ENCODE data around the gene NOC2L. TPM values are rescaled to one million over a fixed set of nuclear protein-coding genes. Genes with fewer than 3 reads are reported as not detected.

The NOC2L gene
- total RNA-seq, 1 experiment from 2014 or later = 68.1 TPM

DNA sequence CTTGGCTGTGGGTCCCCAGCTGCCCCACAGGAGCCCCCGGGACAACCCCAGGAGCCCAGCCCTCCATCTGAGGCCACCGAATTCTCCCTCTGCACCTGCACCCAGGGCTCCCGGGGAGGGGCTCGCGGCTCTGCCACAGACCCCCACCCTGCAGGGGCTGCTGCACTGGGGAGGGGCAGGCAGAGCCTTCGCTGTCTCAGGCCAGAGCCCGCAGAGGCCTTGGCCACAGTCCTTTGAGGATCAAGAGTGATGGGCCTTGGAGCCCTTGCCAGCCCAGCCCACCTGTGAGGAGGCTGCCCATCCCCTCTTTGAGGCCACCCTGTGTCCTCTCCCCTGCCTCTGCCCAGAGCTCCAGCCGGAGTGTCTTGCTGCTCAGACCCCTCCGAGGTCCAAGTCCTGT, 16.3 kb upstream of the NOC2L start:
- no peak for DNase-seq (ENCODE audit: low read depth)

DNA sequence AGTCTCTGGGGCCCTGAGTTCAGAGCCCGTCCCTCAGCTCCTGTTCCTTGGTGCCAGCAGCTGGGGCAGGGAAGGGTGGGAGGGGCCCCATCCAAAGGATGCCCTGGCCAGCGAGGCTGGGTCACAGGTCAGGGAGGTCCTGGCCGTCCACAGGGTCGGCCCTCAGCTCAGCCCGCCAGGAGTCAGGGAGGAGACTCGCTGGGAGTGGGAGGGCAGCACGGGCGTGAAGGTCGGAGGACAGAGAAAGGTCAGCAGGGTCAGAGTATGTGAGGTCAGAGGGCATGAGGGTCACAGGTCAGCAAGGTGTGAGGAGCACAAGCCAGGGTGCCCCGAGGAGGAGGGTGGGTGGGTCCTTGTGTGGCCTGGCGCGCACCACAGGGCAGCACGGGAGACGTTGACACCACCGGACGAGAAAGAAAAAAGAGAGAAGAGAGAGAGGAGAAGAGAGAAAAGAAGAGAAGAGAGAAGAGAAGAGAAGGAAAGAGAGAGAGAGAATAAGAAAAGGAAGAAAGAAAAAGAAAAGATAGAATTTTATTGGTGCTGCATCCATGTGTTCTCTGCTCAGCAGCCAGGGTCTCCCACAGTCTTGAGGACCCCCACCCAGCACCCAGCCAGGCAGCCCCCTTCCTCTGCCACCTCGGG, 15.8 kb upstream of the NOC2L start:
- DNase-seq (ENCODE audit: low read depth) = no peak

DNA sequence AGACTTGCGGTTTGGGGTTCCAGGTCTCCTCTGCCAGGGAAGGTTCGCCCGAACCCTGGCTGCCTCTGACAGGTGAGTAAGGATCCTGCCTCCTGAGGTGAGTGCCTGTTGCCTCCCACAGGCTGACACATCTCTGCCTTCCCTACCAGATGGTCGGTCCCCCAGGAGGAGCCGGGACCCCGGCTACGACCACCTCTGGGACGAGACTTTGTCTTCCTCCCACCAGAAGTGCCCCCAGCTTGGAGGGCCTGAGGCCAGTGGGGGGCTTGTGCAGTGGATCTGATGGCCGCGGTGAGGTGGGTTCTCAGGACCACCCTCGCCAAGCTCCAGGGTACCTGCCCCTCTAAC, 15.2 kb upstream of the NOC2L start:
- DNase-seq (ENCODE audit: low read depth) = no peak

DNA sequence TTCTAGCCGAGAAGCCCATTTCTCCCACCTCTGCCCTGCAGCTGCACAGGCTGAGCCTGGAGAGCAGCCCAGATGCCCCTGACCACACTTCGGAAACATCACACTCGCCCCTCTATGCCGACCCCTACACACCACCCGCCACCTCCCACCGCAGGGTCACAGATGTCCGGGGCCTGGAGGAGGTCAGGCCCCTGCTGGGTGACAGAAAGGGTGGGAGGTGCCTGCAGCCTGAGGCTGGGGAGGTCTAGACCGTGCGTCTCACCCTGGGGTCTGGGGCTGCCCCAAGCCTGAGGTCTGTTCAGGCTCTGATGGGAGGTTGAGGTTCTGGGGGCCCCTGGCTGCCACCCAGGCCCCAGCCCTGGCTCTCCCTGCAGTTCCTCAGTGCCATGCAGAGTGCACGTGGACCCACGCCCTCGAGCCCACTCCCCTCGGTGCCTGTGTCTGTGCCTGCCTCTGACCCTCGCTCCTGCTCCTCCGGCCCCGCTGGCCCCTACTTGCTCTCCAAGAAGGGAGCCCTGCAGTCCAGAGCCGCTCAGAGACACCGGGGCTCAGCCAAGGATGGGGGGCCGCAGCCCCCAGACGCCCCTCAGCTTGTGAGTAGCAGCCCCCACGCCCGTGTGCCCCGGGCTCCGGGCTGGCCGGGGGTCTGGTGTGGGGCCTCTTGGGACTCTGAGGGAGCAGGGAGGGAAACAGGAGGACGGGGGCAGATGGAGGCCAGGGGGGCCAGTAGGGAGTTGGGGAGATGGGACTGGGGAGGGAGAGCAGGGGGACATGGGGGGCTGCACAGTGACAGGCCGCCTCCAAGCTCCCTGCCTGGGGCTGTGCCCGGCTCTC, 14.6 kb upstream of the NOC2L start:
- DNase-seq (ENCODE audit: low read depth) = no peak

DNA sequence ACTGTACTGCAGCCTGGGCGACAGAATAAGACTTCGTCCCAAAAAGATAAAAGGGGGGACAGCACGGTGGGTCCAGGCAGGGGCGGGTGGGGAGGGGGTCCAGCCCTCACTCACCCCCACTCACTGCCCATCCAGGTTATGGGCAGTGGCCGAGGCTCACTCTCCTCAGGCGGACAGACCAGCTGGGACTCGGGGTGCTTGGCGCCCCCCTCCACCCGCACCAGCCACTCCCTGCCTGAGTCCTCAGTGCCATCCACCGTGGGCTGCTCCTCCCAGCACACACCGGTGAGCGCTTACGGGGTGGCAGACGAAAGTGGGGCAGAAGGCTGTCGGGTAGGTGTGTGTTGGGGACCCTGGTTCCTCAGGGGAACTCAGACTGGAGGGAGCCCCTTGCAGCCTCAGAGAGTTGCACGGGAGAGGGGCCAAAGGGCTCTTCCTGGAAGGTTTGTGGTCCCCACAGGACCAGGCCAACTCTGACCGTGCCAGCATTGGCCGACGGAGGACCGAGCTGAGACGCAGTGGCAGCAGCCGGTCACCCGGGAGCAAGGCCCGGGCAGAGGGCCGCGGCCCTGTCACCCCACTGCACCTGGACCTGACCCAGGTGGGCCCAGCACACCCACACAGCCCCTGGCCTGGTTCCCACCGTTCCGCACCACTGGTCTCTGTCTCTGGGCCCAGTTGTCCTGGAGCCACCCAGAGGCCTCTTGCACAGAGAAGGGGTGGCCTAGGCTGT, 13.8 kb upstream of the NOC2L start:
- no peak for DNase-seq (ENCODE audit: low read depth)

DNA sequence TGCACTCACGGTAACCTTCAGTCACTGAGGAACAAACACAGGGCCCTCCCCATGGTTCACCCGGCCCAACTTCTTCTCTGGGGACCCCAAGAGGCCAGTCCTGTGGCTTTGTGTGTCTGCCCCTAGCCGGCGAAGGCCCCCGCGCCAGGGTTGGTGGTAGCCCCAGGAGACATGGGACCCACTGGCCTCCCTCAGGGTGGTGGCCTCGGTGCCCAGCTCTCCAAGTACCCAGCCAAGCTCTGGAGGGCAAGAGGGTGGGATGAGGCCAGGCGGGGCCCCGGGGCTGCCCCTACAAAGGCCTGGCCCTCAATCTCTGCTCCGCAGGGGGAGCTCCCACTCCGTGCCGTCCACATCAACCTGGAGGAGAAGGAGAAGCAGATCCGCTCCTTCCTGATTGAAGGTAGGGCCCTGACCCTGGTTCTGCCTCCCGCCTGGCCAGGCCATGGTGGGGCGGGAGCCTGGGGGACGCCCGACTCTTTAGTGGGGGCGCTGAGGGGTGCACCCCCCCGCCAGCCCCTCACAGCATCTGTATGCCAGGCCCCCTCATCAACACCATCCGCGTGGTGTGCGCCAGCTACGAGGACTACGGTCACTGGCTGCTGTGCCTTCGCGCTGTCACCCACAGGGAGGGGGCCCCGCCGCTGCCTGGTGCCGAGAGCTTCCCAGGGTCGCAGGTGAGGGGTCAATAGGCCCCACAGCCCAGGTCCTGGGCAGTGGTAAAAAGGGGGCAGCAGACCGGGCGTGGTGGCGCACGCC, 12.9 kb upstream of the NOC2L start:
- no peak for DNase-seq (ENCODE audit: low read depth)

DNA sequence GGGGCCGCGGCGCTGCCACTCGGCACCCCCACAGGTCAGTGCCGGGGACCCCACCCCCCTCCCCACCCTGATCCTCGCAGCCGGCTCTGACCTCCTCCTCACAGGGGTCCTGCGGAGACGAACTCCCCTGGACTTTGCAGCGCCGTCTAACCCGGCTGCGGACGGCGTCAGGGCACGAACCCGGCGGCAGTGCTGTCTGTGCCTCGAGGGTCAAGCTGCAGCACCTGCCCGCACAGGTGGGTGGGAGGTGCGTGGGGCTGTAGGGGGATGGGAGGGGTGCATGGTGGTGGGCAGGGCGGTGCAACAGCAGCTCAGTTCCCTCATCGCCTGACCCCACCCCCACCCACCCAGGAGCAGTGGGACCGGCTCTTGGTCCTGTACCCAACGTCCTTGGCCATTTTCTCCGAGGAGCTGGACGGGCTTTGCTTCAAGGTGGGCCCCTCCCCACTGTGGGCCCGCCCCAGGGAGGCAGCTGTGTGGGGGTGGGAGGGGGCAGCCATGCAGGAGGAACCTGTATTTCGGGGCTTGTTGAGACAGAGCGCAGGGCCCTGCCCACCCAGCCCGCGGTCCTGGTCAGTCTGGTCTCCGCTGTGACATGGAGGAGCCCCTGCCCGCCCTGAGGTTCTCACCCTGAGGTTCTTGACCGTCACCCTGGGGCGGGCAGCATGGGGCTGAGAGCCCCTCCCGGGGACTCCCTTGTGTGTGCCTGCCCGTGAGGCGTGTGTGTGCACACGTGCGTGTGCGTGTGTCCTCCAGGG, 12.1 kb upstream of the NOC2L start:
- DNase-seq (ENCODE audit: low read depth) = no peak

DNA sequence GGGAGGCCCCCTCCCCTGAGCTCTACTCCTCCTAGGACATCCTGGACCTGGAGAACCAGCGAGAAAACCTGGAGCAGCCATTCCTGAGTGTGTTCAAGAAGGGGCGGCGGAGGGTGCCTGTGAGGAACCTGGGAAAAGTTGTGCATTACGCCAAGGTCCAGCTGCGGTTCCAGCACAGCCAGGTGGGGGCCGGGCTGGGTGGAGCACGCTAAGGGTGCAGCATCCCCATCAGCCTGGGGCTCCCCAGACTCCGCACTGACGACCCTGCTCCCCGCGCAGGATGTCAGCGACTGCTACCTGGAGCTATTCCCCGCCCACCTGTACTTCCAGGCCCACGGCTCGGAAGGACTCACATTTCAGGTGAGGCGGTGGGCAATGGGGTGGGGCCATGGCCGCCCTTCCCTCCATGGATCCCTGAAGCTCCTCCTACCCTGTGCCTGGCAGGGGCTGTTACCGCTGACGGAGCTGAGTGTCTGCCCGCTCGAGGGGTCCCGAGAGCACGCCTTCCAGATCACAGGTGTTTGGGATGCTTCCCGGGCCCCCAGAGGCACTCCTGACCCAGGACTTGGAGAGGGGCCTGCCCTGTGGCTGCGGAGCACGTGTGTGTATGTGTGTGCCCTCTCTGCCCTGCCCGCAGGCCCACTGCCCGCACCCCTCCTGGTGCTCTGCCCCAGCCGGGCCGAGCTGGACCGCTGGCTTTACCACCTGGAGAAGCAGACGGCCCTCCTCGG, 11.4 kb upstream of the NOC2L start:
- no peak for DNase-seq (ENCODE audit: low read depth)

DNA sequence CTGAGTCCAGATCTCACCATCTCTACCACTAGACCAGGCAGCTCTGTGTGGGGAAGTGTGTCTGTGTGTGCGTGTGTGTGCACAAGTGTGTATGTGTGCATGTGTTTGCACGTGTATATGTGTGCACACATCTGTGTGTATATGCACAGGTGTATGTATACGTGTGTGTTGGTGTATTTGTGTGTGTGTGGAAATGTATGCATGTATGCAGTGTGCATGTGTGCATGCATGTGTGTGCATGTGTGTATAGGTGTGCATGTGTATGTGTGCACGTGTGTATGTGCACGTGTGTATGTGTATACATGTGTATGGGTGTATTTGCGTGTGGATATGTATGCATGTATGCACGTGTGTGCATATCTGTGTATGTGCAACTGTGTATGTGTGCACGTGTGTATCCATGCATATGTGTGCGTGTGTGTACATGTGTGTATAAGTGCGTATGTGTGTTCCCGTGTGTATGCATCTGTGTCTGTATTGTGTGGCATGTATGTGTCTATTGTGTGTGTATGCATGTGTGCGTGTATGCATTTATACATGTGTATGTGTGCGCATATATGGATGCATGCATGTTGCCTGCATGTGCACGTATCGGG, 10.3 kb upstream of the NOC2L start:
- no peak for DNase-seq (ENCODE audit: low read depth)

DNA sequence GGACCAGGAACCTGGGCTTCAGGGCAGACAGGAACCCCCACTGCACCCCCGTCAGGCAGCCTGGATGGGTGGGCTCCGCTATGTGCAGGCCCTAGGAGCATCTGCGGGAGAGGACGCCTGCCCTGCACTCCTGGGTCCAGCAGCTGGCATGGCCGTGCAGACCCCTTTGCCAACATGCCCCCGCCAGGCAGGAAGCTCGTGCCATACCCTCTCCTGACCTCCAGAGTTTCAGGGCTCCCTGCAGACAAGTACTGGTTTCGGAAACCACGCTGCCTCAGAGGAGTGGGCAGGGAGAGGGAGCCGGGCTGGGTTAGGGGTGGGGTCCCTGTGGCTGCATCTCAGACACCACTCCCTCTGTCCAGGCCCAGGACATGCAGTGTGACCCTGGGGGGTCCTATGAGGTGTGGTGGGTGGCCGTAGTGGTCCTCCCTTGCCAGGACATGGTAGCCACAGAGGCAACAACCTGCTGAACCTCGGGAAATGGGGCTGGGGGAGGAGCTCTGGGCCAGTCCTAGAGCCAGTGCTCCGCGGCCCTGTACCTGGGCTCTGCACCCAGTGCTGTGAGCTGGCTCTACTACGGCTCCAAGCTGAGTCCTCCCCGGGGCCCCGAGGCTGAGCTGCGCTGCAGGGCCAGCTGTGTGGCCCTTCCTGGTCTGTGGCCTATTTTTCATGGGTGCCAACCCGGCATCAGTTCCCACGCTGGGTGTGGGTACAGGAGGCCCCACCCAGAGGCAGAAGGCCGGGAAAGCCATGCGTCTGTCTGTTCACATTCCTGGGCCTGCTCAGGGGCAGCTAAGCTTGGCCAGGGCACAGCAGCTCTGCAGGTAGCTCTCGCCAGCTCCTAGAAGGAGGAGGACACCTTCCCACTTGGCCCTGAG, 8.6 kb upstream of the NOC2L start:
- DNase-seq (ENCODE audit: low read depth) = no peak

DNA sequence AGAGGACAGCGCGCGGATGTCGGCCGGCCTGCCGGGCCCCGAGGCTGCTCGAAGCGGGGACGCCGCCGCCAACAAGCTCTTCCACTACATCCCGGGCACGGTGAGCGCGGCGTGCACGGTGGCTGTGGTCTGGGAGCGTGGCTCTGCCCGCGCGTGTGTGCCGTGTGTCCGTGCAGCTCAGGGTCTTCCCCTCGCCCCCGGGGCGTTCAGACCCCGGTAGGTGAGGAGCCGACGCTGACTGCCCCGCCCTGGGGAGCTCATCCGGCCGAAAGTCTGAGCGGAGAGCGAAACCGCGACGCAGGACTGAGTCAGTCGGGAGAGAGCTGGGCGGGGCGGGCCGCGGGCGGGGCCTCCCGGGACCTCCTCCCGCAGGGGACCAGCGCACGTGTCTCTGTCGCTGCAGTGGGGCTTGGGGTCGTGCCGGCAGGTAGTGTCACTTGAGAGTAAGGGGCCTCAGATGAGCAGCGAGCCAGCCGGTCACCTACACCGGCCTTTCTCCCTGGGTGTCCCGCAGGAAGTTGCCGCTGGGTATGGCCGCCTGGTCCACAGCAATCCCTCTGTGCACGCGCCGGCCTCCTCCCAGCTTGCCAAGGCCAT, 7.7 kb upstream of the NOC2L start:
- peak; percentile 70 for DNase-seq (ENCODE audit: low read depth)

DNA sequence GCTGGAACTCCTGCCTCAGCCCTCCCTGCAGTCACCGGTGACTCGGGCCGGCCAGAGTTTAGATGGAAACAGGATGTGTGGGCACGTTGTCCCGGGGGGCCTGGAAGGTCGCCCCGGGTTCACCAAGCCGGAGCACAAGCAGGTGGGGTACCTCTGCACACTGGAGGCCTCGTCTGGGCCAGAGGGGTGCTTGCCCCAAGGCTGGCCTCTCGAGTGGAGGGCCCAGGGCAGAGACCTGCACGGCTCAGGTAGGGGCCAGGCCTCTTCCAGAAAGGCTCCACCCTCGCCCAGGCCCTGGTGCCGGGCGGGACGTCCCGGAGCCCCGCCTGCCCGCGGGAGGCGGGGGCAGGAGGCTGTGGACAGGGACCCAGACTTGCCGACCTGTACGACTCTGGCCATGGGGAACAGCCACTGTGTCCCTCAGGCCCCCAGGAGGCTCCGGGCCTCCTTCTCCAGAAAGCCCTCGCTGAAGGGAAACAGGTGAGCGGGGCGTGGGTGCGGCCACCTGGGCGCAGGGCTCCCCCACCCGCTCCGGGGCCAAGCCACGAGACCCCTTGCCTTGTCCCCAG, 7.2 kb upstream of the NOC2L start, which contains the start of gene PLEKHN1:
TSS of gene PLEKHN1 (plus strand) at position 348 of the 569 bp plus-strand sequence. CDS start at position 398, 50 bp downstream.
- peak; percentile 64 for DNase-seq (ENCODE audit: low read depth)

DNA sequence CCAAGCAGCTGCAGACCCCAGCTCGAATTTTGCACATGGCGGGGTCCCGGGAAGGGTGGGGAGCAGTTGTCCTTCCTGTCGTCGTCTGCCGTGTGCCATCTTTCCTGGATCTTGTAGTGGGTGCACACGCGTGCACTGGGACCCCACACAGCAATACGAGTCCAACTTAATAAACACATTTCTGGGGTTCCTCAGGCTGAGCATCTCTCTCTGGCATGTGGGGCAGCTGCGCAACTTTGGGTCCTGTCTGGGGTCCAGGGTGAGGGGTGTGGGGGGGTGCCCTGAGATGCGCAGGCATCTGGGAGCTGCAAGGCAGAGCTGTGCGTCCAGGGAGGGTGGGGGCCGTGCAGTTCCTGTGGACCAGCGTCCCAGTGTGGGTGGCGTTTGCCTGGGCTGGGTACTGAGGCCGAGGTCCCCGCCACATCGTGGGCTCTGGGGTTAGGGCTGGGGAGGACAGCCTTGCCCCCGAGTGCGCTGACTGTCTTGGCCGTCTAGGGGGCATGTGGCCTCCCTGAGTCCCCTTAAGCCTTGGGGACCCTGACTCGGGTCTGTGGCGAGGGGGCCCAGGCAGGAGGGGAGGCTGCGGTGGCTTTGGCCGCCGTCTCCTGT, 6.6 kb upstream of the NOC2L start:
- DNase-seq (ENCODE audit: low read depth) = no peak

DNA sequence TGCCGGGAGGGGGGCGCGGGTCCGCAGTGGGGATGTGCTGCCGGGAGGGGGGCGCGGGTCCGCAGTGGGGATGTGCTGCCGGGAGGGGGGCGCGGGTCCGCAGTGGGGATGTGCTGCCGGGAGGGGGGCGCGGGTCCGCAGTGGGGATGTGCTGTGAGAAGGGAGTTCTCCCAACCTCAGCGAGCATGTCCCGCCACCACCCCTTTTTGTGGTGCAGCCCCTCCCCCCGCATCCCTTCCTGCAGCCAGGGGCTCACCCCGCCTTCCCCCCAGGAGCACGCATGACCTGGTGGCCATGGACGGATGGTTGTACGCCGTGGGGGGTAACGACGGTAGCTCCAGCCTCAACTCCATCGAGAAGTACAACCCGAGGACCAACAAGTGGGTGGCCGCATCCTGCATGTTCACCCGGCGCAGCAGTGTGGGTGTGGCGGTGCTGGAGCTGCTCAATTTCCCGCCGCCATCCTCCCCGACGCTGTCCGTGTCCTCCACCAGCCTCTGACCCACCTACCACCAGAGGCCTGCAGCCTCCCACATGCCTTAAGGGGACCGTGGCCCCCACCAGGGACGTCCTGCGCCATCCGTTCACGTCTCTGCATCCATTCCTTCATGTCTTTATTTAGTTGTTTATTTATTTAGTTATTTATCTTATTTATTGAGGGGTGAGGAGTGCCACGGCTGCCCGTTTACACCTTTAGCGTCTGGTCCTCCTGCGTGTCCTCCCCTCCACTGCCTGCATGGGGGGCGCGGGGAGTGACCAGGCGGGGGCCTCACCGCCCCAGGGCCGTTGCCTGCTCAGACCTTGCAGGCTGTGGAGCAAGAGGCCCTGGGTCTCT, 5.9 kb upstream of the NOC2L start:
- no peak for DNase-seq (ENCODE audit: low read depth)

DNA sequence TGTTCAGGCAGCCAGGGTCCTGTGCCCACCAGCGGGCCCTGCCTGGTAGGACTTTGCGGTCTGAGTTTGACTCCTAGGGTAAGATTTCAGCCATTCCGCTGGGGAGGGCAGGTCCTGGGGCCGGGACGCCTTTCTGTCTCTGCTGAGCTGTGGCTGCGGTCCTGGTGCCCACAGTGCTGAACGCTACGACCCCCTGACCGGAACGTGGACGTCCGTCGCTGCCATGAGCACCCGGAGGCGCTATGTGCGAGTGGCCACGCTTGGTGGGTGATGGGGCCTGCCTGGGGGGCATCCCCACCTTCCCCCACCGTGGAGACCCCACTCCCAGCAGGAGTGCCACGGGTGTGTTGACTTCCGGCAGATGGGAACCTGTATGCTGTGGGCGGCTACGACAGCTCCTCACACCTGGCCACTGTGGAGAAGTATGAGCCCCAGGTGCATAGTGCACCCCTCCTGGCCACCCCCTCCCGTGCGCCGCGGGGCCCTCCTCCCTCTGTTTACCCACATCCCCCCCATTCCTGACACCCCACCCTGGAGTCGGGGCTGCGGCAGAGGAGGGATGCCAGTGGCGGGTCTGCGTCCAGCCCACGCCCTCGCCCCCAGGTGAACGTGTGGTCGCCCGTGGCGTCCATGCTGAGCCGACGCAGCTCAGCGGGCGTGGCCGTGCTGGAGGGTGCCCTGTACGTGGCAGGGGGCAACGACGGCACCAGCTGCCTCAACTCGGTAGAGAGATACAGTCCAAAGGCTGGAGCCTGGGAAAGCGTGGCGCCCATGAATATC, 4.9 kb upstream of the NOC2L start:
- no peak for DNase-seq (ENCODE audit: low read depth)

DNA sequence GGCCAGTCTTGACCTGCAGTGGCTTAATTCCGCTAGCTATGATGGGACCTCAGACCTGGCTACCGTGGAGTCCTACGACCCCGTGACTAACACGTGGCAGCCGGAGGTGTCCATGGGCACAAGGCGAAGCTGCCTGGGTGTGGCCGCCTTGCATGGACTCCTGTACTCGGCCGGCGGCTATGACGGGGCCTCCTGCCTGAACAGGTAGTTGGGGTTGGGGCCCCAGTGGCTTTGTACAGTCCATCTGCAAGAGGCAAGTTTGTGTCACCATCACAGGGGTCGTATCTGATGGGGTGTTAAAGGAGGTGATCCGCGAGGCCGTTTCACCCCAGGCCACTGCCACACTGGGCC, 4.2 kb upstream of the NOC2L start:
- no peak for DNase-seq (ENCODE audit: low read depth)
